IPS-11a (cell line): Measurements from ENCODE around the gene FGB.
"Not testable (repeated sequence)": the region's sequence is repeated elsewhere in the genome, so short reads cannot be mapped to it uniquely, and the experiment has no call there.

ENCODE experiments used
- H3K4me3 ChIP-seq: one replicate; pipeline ENCODE4 v1.5.1; 2013; ENCODE audit warnings: low read depth, low read length, control low read depth

FGB gene

GRCh38 chr4:154594343-154594742 lies 31.5 kb downstream of the FGB start:
- H3K4me3 ChIP-seq: not testable (repeated sequence)

- H3K4me3 ChIP-seq: no peak overlapping the region
Observed at GRCh38 chr4:154595807-154596206, 33.0 kb downstream of the FGB start.

DNA sequence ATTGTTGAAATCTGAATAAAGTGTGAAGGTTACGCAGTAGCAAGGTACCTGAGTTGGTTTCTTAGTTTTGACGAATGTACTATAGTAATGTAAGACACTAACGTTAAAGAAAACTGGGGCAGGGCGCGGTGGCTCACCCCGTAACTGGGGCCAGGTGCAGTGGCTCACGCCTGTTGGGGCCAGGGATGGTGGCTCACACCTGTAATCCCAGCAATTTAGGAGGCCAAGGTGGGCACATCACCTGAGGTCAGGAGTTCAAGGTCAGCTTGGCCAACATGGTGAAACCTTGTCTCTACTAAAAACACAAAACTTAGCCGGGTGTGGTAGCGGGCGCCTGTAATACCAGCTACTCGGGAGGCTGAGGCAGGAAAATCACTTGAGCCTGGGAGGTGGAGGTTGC lies 34.5 kb downstream of the FGB start:
- H3K4me3 ChIP-seq: not testable (repeated sequence)

DNA sequence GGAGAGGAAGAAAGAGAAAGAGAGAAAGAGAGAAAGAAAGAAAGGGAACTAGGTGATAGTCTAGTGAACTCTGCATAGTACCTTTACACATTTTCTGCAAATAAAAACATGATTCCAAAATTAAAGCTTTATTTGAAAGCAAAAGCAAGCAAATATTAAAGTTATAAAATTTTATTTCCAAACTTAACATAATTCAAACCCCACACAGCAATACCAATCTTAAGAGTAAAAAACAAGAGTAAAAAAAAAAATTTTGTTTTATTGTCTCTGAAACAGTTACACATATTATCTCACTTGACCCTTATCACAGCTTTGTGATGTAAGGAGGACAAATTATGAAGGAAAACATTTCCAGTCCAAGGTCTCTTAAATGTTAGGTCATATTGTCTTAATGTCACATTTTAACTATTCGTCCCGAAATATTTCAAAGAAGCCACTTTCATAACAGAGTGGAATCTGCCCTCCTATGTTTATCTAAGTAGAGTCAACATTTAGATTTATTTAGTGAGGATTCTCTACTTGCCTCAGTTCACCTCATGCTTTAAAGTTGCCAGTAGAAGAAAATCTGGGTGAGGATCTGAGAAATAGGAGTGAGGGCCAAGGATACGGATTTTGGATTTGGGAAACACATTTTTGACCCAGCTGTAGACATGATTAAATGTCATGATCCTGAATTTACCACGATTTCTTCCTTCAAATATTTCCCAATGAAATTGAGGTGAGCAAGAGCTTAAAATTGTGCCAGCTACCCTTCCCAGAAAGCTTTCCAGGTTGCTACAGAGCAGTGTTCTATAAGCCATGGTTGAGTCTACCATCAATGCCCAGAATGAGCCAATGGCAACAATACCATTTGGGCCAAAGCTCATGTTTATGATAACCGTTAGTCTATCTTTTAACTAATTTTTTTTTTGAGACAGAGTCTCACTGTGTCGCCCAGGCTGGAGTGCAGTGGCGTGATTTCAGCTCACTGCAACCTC lies 35.3 kb downstream of the FGB start:
- H3K4me3 ChIP-seq: no peak overlapping the region

DNA sequence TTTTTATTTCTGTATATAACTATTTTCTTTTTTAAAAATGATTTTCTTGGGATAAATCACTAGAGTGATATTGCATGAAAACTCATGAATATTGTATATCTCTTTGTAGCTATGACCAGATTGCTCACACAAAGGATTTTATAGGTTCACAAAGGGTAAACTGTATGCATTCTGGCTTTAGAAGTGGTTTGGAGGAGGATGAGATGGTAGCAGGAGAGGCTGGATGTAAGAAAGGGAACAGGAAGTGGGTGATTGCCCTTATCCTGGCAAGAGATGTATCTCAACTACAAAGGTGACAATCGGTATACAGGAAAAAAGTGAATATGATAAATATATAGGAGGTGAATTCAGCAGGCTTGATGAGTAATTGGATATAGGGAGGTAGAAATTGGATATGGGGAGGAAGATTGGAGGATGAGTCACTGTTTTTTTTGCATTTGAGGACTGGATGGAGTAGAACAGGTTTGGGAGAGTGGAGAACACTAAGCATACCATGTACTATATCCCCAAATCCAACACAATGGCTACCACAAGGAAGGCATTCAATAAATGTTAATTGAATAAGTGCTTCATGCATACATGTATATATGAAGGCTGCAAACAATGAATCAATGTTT lies 39.7 kb downstream of the FGB start:
- no peak overlapping the region for H3K4me3 ChIP-seq

DNA sequence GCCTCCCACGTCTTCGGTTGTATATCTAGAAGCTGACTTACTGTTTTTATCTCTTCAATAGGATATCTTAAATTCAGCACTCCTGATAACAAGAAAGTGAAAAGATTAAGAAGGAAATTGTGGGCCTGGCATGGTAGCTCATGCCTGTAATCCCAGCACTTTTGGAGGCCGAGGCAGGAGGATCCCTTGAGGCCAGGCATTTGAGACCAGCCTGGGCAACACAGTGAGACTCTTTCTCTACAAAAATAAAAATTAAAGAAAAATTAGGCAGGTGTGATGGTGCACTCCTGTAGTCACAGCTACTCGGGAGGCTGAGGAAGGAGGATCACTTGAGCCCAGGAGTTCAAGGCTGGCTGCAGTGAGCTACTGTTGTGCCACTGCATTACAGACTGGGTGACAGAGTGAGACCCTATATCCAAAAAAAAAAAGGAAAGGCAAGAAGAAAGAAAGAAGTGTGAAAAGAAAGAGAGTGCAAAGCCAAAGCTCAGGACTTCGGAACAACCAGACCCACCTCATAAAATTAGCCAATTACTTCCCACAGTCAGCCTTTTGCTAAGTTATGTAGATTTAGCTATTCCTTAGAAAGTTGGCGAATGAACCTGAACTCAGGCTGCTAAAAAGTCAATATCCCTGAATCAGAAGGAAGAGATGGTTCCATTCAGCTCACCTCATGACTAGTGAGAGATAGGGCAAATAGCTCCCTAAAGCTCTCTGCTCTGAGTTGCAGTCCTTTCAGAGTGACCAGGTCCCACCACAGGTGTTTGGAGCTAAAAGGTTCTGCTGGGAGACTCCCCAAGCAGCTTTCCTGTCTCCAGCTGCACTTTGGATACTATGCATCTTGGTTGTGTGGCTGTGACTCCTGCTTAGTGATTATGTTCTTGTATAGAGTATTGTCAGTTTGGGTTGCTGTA lies 40.5 kb downstream of the FGB start:
- H3K4me3 ChIP-seq: no peak overlapping the region

DNA sequence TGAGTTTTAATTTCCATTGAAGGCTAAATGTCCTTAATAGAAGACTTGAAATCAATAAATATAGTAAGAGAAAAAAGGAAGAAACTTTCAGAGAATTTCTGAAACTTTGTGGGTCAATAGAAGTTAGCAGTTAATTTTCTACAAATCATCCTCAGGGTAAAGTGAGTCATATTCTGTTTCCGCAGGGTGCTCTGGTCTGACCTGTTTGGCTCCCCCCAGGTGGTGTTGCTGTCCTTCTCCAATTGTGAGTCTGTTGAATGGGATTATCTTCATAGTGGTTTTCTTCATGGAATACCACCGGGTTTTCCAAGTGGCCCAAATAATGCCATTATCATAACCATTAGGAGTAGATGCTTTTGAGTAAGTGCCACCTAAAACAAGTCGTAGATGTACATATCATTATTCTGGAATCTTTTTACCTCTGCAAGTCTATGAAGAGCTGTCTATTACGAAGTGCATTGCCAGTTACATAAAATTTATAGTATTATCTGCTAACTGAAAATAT lies 41.9 kb downstream of the FGB start:
- H3K4me3 ChIP-seq: no peak overlapping the region

DNA sequence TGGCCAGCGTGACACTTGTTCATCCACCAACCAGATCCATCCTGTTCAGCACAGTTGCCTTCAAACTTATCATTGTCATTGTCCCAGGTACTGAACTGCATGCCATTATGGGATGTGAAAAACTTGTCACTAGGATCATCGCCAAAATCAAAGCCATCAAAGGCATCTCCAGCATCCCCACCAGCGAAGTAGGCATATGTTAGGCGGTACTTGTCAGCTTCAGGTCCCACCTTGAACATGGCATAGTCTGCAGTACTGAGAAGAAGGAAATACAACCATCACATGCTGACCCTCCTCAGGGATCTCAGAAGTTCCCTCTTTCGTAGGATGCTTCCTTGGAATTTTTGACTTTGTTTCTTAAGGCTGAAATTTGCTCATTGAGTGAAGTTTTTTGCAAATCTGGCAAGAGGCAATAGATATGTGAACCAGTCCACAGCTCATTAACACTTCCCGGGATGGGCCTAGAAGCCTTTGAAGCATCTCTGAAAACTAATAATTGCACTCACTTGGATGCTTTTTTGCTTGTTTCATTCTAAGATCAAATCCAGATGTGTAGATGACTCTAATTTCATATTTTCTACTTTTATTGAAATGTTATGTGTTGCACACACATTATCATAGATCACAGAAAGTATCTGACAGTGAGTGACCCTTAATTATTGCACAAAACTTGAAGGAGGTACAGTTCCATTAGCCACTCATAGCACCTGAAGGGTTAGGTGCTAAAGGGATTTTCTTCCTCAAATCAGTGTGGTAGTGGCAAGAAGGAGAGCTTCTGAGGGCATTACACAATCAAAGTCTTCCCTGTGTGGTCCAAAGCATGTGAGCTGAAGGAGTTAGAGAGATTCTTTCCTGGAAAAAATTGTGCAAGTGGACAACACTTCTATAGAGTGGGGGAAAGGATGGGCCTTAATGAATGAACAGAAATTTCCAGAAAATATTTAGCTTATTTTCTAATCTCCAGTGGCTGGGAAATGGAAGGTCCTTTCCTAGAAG lies 44.2 kb downstream of the FGB start:
- no peak overlapping the region for H3K4me3 ChIP-seq

GRCh38 chr4:154608361-154609252 lies 45.8 kb downstream of the FGB start:
- no peak overlapping the region for H3K4me3 ChIP-seq

DNA sequence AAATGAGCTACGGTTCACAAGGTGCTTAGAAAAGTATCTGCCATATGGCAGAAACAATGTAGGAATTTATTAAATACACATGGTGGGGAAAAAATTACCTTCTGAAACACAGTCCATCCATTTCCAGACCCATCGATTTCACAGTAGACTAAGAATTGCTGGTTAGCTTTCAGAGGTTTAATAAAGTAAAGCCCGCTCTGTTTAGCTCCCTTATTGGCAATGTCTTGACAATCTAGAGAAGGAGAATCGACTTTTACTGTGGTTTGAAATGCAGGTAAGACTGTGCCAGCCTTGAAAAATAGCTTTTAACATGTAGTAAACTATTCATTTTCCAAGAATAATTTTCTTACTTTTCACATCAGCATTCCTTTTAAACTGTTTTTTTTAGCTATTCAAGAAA lies 46.7 kb downstream of the FGB start:
- no peak overlapping the region for H3K4me3 ChIP-seq

GRCh38 chr4:154610582-154610981 lies 47.8 kb downstream of the FGB start:
- no peak overlapping the region for H3K4me3 ChIP-seq

- no peak overlapping the region for H3K4me3 ChIP-seq
Observed at GRCh38 chr4:154611833-154612232, 49.0 kb downstream of the FGB start.

GRCh38 chr4:154612472-154613414 lies 49.9 kb downstream of the FGB start, which contains the start of gene FGG:
Gene FGG (minus strand): TSS chr4:154612656. CDS start chr4:154612609, 47 bp downstream.
- no peak within 1 kb of the TSS for H3K4me3 ChIP-seq

DNA sequence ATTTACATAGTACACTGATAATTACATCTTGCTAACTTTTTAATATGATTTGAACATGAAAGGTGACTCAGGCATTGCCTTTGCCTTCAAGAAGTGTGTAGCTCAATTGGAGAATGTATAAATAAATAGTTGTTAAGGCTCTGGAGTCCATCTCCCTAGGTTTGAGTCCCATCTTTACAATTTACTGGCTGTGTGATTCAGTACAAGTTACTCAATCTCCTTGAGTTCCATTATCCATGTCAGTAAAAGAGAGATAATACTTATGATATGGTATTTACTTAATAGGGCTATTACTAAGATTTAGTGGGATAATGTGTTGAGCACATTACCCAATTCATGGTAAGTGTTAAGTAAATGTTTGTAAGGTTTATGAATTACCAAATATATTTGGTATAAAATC lies 51.5 kb downstream of the FGB start:
- no peak overlapping the region for H3K4me3 ChIP-seq

- H3K4me3 ChIP-seq: no peak overlapping the region
Observed at GRCh38 chr4:154615211-154615610, 52.4 kb downstream of the FGB start.

- no peak overlapping the region for H3K4me3 ChIP-seq
Observed at GRCh38 chr4:154616287-154616686, 53.5 kb downstream of the FGB start.

- H3K4me3 ChIP-seq: no peak overlapping the region
Observed at GRCh38 chr4:154616731-154617130, 53.9 kb downstream of the FGB start.
